Fibroblast of skin of scalp (primary cell): ENCODE measurements around the gene OGFOD1. TPM values are rescaled to one million over a fixed set of nuclear protein-coding genes. Genes with fewer than 3 reads are reported as not detected.
A peak's percentile ranks its signal among the peaks of the same experiment; 100 is the strongest.

ENCODE experiments used
- DNase-seq: peaks from one replicate; pipeline ENCODE4 v3.0.0-alpha.2; 2013
- polyA plus RNA-seq, 2 experiments: library from polyadenylated mRNA; unstranded; fragments of 120-200 nt; gene quantifications; one replicate each; pipeline ENCODE4 v1.2.1, GENCODE V29; 2013; ENCODE audit not compliant: insufficient read length in 2 of 2

Gene OGFOD1
- 62.9 TPM for polyA plus RNA-seq (2013, experiment 1 of 2; ENCODE audit: insufficient read length)
- polyA plus RNA-seq (2013, experiment 2 of 2; ENCODE audit: insufficient read length), result 63.2 TPM

DNA sequence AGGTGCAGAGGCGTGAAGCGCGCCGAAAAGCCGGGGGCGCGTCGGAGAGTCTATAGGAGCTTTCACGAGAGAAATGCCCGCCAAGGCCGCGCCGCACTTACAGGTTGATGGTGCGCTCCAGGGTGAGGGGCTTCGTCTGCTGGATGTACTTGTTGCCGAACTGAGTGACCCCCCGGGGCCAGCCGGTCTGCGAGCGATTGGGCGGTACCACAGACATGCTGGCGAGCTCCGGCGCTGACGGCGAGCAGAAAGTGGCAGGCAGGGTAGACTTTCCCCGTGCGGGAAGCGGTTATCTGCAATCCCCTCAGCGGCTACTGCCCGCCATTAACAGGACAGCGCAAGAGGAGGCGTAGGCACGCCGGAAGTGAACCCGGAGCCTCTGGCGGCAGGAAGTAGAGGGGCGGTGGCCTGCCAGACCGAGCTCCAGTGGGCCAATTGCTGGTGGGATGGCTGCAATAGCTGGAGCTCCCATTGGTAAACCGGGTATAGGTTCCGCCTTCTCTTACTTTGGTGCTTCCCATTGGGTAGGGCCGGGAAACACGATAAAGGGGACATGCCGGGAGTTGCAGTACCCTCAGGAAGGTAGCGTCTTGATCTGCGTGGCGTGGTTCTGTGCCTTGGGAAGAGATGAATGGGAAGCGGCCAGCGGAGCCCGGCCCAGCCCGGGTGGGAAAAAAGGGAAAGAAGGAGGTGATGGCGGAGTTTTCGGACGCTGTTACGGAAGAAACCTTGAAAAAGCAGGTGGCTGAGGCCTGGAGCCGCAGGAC is at the start of gene OGFOD1, which contains the start of gene NUDT21:
Gene OGFOD1, plus strand, starts transcription at position 569 of the 767 bp plus-strand sequence. Its CDS starts 59 bp downstream, at position 628.
Gene NUDT21, minus strand, starts transcription at position 347 of the 767 bp plus-strand sequence. Its CDS starts 130 bp downstream, at position 217.
- peak; percentile 98 for DNase-seq

- DNase-seq, result no peak
Observed at GRCh38 chr16:56405977-56406672, 45.2 kb upstream of the OGFOD1 start.

GRCh38 chr16:56408379-56409098 is 42.8 kb upstream of the OGFOD1 start:
- no peak for DNase-seq

GRCh38 chr16:56409195-56409594 is 42.2 kb upstream of the OGFOD1 start:
- DNase-seq, result no peak

GRCh38 chr16:56411123-56411522 is 40.2 kb upstream of the OGFOD1 start:
- no peak for DNase-seq

DNA sequence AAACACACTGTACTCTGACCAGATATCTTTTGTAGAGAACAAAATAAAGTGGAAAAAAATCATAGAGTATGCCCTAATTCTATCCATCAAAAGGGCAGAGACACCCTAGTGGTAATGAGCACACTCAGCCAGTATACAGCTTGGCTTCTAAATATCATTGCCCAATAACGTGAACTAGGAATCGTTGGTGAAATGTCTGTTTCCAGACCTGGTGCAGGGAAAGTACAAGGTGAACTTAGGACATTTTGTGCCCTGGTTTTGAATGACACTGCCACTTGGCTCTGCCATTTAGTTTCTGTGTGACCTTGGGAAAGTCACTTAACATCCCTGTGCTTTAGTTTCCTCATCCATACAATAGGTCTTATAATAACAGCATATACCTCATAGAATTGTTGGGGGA is 39.7 kb upstream of the OGFOD1 start:
- DNase-seq, result no peak

DNA sequence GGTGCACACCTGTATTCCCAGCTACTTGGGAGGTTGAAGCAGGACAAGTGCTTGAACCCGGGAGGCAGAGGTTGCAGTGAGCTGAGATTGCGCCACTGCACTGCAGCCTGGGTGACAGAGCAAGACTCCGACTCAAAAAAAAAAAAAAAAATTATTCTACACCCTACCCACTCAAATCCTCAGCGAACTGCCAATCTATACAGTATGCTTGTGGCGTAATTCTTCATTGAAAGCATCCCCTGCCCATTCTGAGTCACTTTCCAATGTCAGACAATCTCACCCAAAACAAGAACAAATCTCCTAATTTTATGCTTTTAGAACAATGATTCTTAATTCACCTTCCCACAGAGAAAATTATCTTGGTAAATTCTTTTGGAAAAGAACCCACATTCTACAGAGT is 38.0 kb upstream of the OGFOD1 start:
- DNase-seq, result no peak

DNA sequence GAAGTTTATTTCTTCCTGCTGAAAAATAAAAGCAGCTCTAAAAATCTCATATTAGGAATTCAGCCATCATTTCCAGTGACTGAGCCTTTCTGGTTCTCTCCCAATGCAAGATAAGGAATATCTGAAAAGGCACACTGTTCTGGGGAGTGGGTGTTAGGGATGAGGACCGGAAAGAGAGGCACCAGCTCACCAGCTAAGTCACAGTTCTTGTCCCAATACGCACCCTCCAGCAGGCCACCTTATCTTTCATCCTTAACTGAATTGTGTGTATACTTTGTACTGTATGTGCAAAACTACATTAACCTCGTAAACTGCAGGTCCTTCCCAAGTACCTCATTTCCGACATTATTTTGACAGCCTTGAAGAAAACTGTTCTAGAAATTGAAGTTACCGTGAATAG is 37.0 kb upstream of the OGFOD1 start:
- DNase-seq, result no peak

- DNase-seq, result no peak
Observed at GRCh38 chr16:56415875-56416274, 35.5 kb upstream of the OGFOD1 start.

DNA sequence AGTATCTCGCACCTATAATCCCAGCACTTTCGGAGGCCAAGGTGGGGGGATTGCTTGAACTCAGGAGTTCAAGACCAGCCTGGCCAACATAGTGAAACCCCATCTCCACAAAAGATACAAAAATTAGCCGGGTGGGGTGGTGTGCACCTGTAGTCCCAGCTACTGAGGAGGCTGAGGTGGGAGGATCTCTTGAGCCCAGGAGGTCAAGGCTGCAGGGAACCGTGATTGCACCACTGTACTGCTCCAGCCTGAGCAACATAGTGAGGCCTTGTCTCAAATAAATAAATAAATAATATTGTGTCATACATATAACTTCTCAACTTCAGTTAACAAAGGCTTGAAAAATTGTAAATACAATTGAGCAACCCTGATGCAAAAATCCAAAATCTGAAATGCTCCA is 34.2 kb upstream of the OGFOD1 start:
- DNase-seq, result no peak

- no peak for DNase-seq
Observed at GRCh38 chr16:56419740-56420548, 31.4 kb upstream of the OGFOD1 start.

GRCh38 chr16:56420613-56421012 is 30.7 kb upstream of the OGFOD1 start:
- DNase-seq, result no peak

DNA sequence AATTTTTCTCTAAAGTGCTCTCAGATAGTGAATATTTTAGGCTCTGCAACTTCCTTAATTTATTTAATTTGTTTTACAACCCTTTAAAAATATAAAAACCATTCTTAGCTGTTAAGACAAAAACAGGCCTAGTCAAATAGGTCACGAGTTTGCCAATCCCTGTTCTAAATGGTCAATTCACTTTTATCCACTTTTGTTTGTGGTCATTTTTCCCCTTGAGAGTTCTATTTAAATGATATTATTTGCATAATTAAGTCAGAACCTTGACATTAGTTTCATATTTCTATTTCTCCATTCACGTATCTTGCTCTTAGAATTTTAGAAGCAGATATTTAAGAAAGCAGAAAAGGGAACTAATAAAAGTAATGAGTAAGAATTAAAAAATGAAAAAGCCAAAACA is 30.0 kb upstream of the OGFOD1 start:
- DNase-seq, result no peak

- no peak for DNase-seq
Observed at GRCh38 chr16:56421976-56422669, 29.2 kb upstream of the OGFOD1 start.

- DNase-seq, result no peak
Observed at GRCh38 chr16:56422896-56423441, 28.4 kb upstream of the OGFOD1 start.

DNA sequence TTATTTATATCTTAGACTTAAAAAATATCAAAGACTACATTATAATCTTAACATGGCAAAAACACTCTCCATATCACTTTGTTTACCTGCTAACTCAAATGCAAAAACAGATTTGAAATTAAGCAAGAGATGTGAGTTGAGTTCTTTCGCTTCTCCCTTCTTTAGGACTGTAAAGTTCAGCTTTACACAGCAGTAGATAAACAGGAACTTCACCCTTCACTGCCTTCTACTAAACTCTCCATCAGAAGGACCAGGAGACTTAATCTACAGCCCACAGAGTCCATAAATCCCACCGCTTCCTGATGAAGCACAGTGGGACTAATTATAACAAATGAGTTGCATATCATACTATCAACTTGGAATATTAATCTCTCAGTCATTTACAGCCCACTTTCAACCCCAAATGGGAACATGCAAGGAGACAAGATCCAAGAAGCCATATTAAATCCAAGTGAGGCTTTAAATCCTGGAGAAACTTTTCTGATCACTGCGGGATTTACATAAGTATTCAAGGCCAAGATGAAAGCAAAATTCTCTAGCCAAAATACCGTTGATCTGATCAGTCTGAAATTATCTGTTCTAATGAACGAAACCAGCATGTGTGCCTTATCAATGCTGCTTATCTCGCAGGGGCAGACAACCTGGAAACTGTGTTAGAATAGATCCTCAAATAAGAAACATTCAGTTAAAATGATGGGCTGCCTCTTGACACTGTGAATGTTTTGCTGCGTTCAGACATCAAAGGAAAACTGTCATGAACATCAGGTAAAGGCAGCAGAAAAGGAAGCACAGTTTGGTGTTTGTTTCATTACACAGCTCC is 27.6 kb upstream of the OGFOD1 start:
- DNase-seq, result no peak

DNA sequence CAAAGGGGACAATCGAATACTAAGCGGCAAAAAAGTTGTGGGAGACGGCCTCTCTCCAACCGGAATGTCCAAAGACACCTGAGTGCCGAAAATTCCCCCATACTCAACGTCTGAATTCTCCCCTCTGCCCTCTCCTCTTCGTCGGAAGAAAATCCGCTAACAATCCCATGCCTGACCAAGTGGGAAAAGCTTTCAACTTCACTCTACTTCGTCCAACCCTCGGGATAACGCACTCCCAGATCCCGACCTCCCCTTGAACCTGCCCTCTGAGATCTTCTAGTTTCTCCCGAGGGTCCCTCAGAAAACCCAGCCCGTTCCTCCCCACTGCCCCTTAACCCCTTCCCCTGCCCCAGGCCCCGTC is 27.0 kb upstream of the OGFOD1 start:
- DNase-seq, result no peak

- DNase-seq, result peak; percentile 22
Observed at GRCh38 chr16:56424791-56425438, 26.4 kb upstream of the OGFOD1 start.

DNA sequence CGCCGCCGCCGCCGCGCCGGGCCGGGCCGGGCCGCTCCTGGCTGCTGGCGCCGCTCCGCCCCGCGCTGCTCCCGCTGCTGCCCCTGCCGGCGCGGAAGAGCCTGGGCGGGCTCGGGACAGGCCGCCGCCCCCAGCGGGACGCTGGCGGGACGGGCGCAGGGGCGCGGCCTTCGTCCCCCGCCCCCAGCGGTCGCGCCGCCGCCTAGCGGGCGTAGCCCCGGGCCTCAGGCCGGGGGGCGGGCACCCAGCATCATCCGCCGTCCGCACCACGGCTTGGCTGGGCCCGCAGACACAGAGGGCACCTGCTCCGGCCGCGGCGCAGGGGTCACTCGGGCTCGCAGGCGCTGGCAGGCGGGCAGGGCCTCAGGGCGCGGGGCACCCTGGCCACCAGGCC is 25.9 kb upstream of the OGFOD1 start, which contains the start of gene AMFR:
Gene AMFR, minus strand, starts transcription at position 107 of the 394 bp plus-strand sequence. CDS start 218 bp downstream, outside the sequence.
- peak; percentile 89 for DNase-seq

DNA sequence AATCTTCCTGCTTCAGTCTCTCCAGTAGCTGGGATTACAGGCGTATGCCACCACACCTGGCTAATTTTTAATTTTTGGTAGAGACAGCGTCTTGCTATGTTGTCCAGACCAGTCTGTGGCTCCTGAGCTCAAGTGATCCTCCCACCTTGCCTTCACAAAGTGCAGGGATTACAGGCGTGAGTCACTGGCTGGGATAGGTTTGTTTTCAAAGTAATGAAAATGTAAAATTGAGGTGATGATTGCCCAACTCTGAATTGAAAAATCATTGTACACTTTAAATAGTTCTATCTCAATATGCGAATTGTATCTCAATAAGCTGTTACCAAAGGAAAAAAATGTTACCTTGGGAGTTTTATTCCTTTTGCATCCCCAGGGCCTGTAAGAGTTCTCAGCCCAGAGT is 24.8 kb upstream of the OGFOD1 start:
- DNase-seq, result no peak
